HepG2 (cell line): ENCODE measurements around the gene ATP6V0A1. TPM values are rescaled to one million over a fixed set of nuclear protein-coding genes. Genes with fewer than 3 reads are reported as not detected.

Experiments
- EEA1 ChIP-seq: sonication (generic); formaldehyde crosslinking; IDR thresholded peaks from 2 replicates; pipeline ENCODE4 v1.5.1; 2020; ENCODE audit warnings: mild to moderate bottlenecking, missing genetic modification reagents, borderline replicate concordance
- HNF1B ChIP-seq: sonication (generic); formaldehyde crosslinking; IDR thresholded peaks from 2 replicates; pipeline ENCODE4 v1.5.1; 2020; ENCODE audit warnings: mild to moderate bottlenecking, moderate library complexity, missing genetic modification reagents
- KMT2A ChIP-seq: sonication (generic); formaldehyde crosslinking; IDR thresholded peaks from 2 replicates; pipeline ENCODE4 v1.4.0; 2020; ENCODE audit warnings: missing genetic modification reagents
- NFATC3 ChIP-seq: sonication (generic); formaldehyde crosslinking; IDR thresholded peaks from 2 replicates; pipeline ENCODE4 v1.5.1; 2020; ENCODE audit warnings: mild to moderate bottlenecking, missing genetic modification reagents
- RBM39 ChIP-seq: fragments of 200-400 bp; formaldehyde crosslinking; IDR thresholded peaks from one replicate; pipeline ENCODE4 v1.6.1; 2018; ENCODE audit warnings: antibody characterized with exemption, mild to moderate bottlenecking, low read depth, low read length; ENCODE audit not compliant: poor library complexity, severe bottlenecking
- RFXANK ChIP-seq: IDR thresholded peaks from 2 replicates; pipeline ENCODE4 v1.6.1; 2016
- TP53 ChIP-seq: sonication (generic); formaldehyde crosslinking; conservative IDR thresholded peaks from 2 replicates; pipeline ENCODE4 v1.4.0; 2020; ENCODE audit warnings: missing genetic modification reagents
- TRAFD1 ChIP-seq: sonication (generic); formaldehyde crosslinking; IDR thresholded peaks from 2 replicates; pipeline ENCODE4 v1.5.1; 2020; ENCODE audit warnings: missing genetic modification reagents, mild to moderate bottlenecking, borderline replicate concordance
- ZBTB38 ChIP-seq: sonication (generic); formaldehyde crosslinking; IDR thresholded peaks from 2 replicates; pipeline ENCODE4 v1.5.1; 2020; ENCODE audit warnings: mild to moderate bottlenecking, missing genetic modification reagents
- ZC3H13 ChIP-seq: sonication (generic); formaldehyde crosslinking; IDR thresholded peaks from 2 replicates; pipeline ENCODE4 v1.8.1; 2023; ENCODE audit warnings: mild to moderate bottlenecking, missing genetic modification reagents, moderate library complexity
- ZNF142 ChIP-seq: sonication (generic); formaldehyde crosslinking; IDR thresholded peaks from 2 replicates; pipeline ENCODE4 v1.4.0; 2020; ENCODE audit warnings: missing genetic modification reagents
- ZNF264 ChIP-seq: sonication (generic); formaldehyde crosslinking; IDR thresholded peaks from 2 replicates; pipeline ENCODE4 v1.4.0; 2020; ENCODE audit warnings: missing genetic modification reagents
- ZNF576 ChIP-seq: sonication (generic); formaldehyde crosslinking; IDR thresholded peaks from 2 replicates; pipeline ENCODE4 v1.4.0; 2020; ENCODE audit warnings: mild to moderate bottlenecking, missing genetic modification reagents
- ZNF800 ChIP-seq: sonication (generic); formaldehyde crosslinking; IDR thresholded peaks from 2 replicates; pipeline ENCODE4 v1.4.0; 2020; ENCODE audit warnings: missing genetic modification reagents
- ZNF879 ChIP-seq: sonication (generic); formaldehyde crosslinking; IDR thresholded peaks from 2 replicates; pipeline ENCODE4 v1.8.1; 2023; ENCODE audit warnings: missing genetic modification reagents
- polyA plus RNA-seq, 8 experiments: library from polyadenylated mRNA; depleted of rRNA in 3 of 8; stranded (reverse) in 7 of 8; unstranded in 1 of 8; fragments of >200 nt; fragmentation: Illumina TruSeq in 4 of 8; extraction: Trizol in 4 of 8; gene quantifications; 2 replicates each; pipeline versions ENCODE4 v1.2.1 to v1.2.3, GENCODE V29; 2011 to 2016; ENCODE audit warnings: low read depth in 4 of 8, missing spikeins in 1 of 8, mixed read lengths in 1 of 8; ENCODE audit not compliant: insufficient read depth in 1 of 8
- total RNA-seq, 5 experiments: library from RNA; depleted of rRNA; stranded (reverse); fragments of >200 nt; fragmentation: Illumina TruSeq; extraction: Trizol; gene quantifications; 2 replicates each; pipeline ENCODE4 v1.2.3, GENCODE V29; 2016; ENCODE audit warnings: low read depth in 1 of 5

Gene ATP6V0A1
- total and polyA plus RNA-seq, 2 of the 13 experiments (the other 11 are each of a cell fraction or from before 2014, with no cell fraction given) = 27.9 to 54.1 TPM

- TF ChIP-seq HNF1B (CRISPR knock-in tag) = peak; percentile 73; the same call in 1 of the 2 replicates
- TF ChIP-seq ZNF879 (CRISPR knock-in tag) = no peak
- peak; percentile 66; the same call in 1 of the 2 replicates for TF ChIP-seq ZNF800 (CRISPR knock-in tag)
- TF ChIP-seq RBM39 = no peak
- peak; percentile 50; the same call in 1 of the 2 replicates for TF ChIP-seq TRAFD1 (CRISPR knock-in tag)
- TF ChIP-seq ZNF576 = peak; percentile 58; the same call in 1 of the 2 replicates
- peak; percentile 94 for TF ChIP-seq ZC3H13 (CRISPR knock-in tag)
- TF ChIP-seq RFXANK (CRISPR knock-in tag) = 0 out of 2 replicates have a peak, but pooled peaks have one; percentile 55
- peak; percentile 98 for TF ChIP-seq ZBTB38 (CRISPR knock-in tag)
- 0 out of 2 replicates have a peak, but pooled peaks have one; percentile 67 for TF ChIP-seq ZNF142 (CRISPR knock-in tag)
- peak; percentile 35; the same call in 1 of the 2 replicates for TF ChIP-seq TP53 (CRISPR knock-in tag)
- 0 out of 2 replicates have a peak, but pooled peaks have one; percentile 60 for TF ChIP-seq EEA1
- TF ChIP-seq NFATC3 (CRISPR knock-in tag) = peak; percentile 93; the same call in 1 of the 2 replicates
- no peak for TF ChIP-seq ZNF264
- 0 out of 2 replicates have a peak, but pooled peaks have one; percentile 54 for TF ChIP-seq KMT2A (CRISPR knock-in tag)
These were observed 76.7 kb downstream of the ATP6V0A1 start (continued) for GRCh38 chr17:42535155-42536047.
